Tibial nerve (tissue), 4 donors: ENCODE results near the gene PNPLA5. TPM values are rescaled to one million over a fixed set of nuclear protein-coding genes. Genes with fewer than 3 reads are reported as not detected.

ENCODE experiments used
- DNase-seq, 2 donors: peaks; one replicate each; pipeline ENCODE4 v3.0.0-alpha.2; 2019; ENCODE audit warnings: low spot score in 2 of 2
- H3K27ac ChIP-seq, 4 donors: fragments of 200-600 bp; sonication (generic) in 3 of 4; one replicate each; pipeline ENCODE4 v1.5.1; 2017 to 2019; ENCODE audit warnings: mild to moderate bottlenecking in 1 of 4
- H3K27me3 ChIP-seq, 2 donors: fragments of 200-600 bp; sonication (generic) in 1 of 2; one replicate each; pipeline versions ENCODE4 v1.5.1 to v1.6.0; 2017 to 2019
- H3K36me3 ChIP-seq, 3 donors: fragments of 200-600 bp; sonication (generic); one replicate each; pipeline ENCODE4 v1.5.1; 2018 to 2019
- H3K4me1 ChIP-seq, 4 donors: fragments of 200-600 bp; sonication (generic) in 3 of 4; one replicate each; pipeline ENCODE4 v1.5.1; 2017 to 2019
- H3K4me3 ChIP-seq, 4 donors: fragments of 200-600 bp; sonication (generic) in 3 of 4; one replicate each; pipeline ENCODE4 v1.5.1; 2017 to 2019; ENCODE audit warnings: mild to moderate bottlenecking in 1 of 4, moderate library complexity in 1 of 4
- H3K9me3 ChIP-seq, 4 donors: fragments of 200-600 bp; sonication (generic) in 3 of 4; one replicate each; pipeline ENCODE4 v1.5.1; 2017 to 2019
- CTCF ChIP-seq, 5 experiments: fragments of 200-600 bp in 3 of 5; fragments of 450-650 bp in 2 of 5; sonication (generic) in 3 of 5; IDR thresholded peaks; one replicate each; pipeline ENCODE4 v1.5.1; 2016 to 2019; ENCODE audit warnings: antibody characterized with exemption in 5 of 5, mild to moderate bottlenecking in 3 of 5, moderate library complexity in 2 of 5
- EP300 ChIP-seq, 2 donors: sonication (generic); formaldehyde crosslinking; IDR thresholded peaks; one replicate each; pipeline ENCODE4 v1.6.1; 2017; ENCODE audit warnings: antibody characterized with exemption in 2 of 2, mild to moderate bottlenecking in 1 of 2
- POLR2A ChIP-seq, 2 donors: fragments of 450-650 bp; IDR thresholded peaks; one replicate each; pipeline ENCODE4 v1.6.1; 2017; ENCODE audit warnings: antibody characterized with exemption in 2 of 2, mild to moderate bottlenecking in 2 of 2, moderate library complexity in 2 of 2
- WGBS, 2 donors: methylation state at CpG; one replicate each; pipeline ENCODE4 v1.1.5; 2018; 5-methylcytosine and 5-hydroxymethylcytosine counted together
- total RNA-seq, 4 donors: library from RNA; depleted of rRNA; stranded (reverse); fragments of >200 nt; gene quantifications; one replicate each; pipeline ENCODE4 v1.1.0, GENCODE V29; 2016

The PNPLA5 gene
- total RNA-seq, 4 donors from 2014 or later: not detected

- WGBS, 2 donors: 77 to 86% methylated on average over 17 to 19 of the region's 19 CpGs
- no peaks in the 10 kb centered on the region for H3K9me3 ChIP-seq
- H3K27ac ChIP-seq: no peak overlapping the region
- H3K36me3 ChIP-seq: no peaks in the 10 kb centered on the region
- DNase-seq: no peak
- TF ChIP-seq EP300 (IDR thresholded peaks at IDR 0.05) (no peak), CTCF (IDR thresholded peaks at IDR 0.05) (no peak), POLR2A (IDR thresholded peaks at IDR 0.05) (no peak)
- no peak overlapping the region for H3K4me3 ChIP-seq
- H3K4me1 ChIP-seq: no peaks in the 10 kb centered on the region
- H3K27me3 ChIP-seq: no peaks in the 10 kb centered on the region
These were observed 10.4 kb downstream of the PNPLA5 start for GRCh38 chr22:43881091-43882061.

GRCh38 chr22:43880541-43880991 lies 11.2 kb downstream of the PNPLA5 start:
- H3K27me3 ChIP-seq: no peaks in the 10 kb centered on the region
- no peak for DNase-seq
- no peaks in the 10 kb centered on the region for H3K36me3 ChIP-seq
- H3K27ac ChIP-seq: no peak overlapping the region
- TF ChIP-seq POLR2A (IDR thresholded peaks at IDR 0.05) (no peak), CTCF (IDR thresholded peaks at IDR 0.05) (no peak), EP300 (IDR thresholded peaks at IDR 0.05) (no peak)
- no peak overlapping the region for H3K4me3 ChIP-seq
- H3K9me3 ChIP-seq: no peaks in the 10 kb centered on the region
- no peaks in the 10 kb centered on the region for H3K4me1 ChIP-seq
- 66 to 78% methylated on average over 15 of the region's 15 CpGs for WGBS, 2 donors

- no peaks in the 10 kb centered on the region for H3K27me3 ChIP-seq
- 73 to 79% methylated on average over 11 to 14 of the region's 14 CpGs for WGBS, 2 donors
- DNase-seq: no peak
These were observed 11.8 kb downstream of the PNPLA5 start for GRCh38 chr22:43879901-43880540.

GRCh38 chr22:43878831-43879550 lies 12.8 kb downstream of the PNPLA5 start:
- Histone ChIP-seq H3K27me3 (no peaks in the 10 kb centered on the region), H3K4me3 (no peak overlapping the region), H3K36me3 (no peaks in the 10 kb centered on the region), H3K4me1 (no peaks in the 10 kb centered on the region), H3K27ac (no peak overlapping the region), H3K9me3 (no peaks in the 10 kb centered on the region)
- 66 to 73% methylated on average over 8 to 12 of the region's 12 CpGs for WGBS, 2 donors
- DNase-seq: no peak
- TF ChIP-seq CTCF (IDR thresholded peaks at IDR 0.05) (no peak), POLR2A (IDR thresholded peaks at IDR 0.05) (no peak), EP300 (IDR thresholded peaks at IDR 0.05) (no peak)

More at GRCh38 chr22:43879901-43880540, 11.8 kb downstream of the PNPLA5 start:
- TF ChIP-seq POLR2A (IDR thresholded peaks at IDR 0.05) (no peak), EP300 (IDR thresholded peaks at IDR 0.05) (no peak), CTCF (IDR thresholded peaks at IDR 0.05) (no peak)
- no peaks in the 10 kb centered on the region for H3K9me3 ChIP-seq
- no peak overlapping the region for H3K4me3 ChIP-seq
- H3K36me3 ChIP-seq: no peaks in the 10 kb centered on the region
- H3K27ac ChIP-seq: no peak overlapping the region
- H3K4me1 ChIP-seq: no peaks in the 10 kb centered on the region
